Trophoblast cell (in vitro differentiated cells and primary cell): ENCODE data around the gene NBPF11.
"Not testable (repeated sequence)": the region's sequence is repeated elsewhere in the genome, so short reads cannot be mapped to it uniquely, and the experiment has no call there.

Experiments
- DNase-seq, 2 donors: peaks; one replicate each; pipeline ENCODE4 v3.0.0-alpha.2; 2016
- H2AFZ ChIP-seq: 2 replicates; pipeline ENCODE4 v1.6.1; 2013; ENCODE audit warnings: low read length, moderate library complexity, mild to moderate bottlenecking; ENCODE audit not compliant: insufficient read depth, poor library complexity
- H2AK5ac ChIP-seq: 2 replicates; pipeline ENCODE4 v1.6.1; 2013; ENCODE audit warnings: mild to moderate bottlenecking, low read length
- H2BK120ac ChIP-seq: 2 replicates; pipeline ENCODE4 v1.6.1; 2013; ENCODE audit warnings: low read length, mild to moderate bottlenecking, moderate library complexity; ENCODE audit not compliant: insufficient read depth, poor library complexity
- H2BK12ac ChIP-seq: 2 replicates; pipeline ENCODE4 v1.6.1; 2013; ENCODE audit warnings: mild to moderate bottlenecking, low read length, moderate library complexity
- H2BK5ac ChIP-seq: 2 replicates; pipeline ENCODE4 v1.6.1; 2013; ENCODE audit warnings: low read length, low read depth, moderate library complexity, mild to moderate bottlenecking; ENCODE audit not compliant: poor library complexity
- H3K14ac ChIP-seq: 2 replicates; pipeline ENCODE4 v1.6.1; 2013; ENCODE audit warnings: mild to moderate bottlenecking, low read length
- H3K18ac ChIP-seq: 2 replicates; pipeline ENCODE4 v1.6.1; 2013; ENCODE audit warnings: mild to moderate bottlenecking, low read length
- H3K23ac ChIP-seq: 2 replicates; pipeline ENCODE4 v1.6.1; 2013; ENCODE audit warnings: low read length
- H3K27ac ChIP-seq: 2 replicates; pipeline ENCODE4 v1.5.1; 2013; ENCODE audit warnings: low read depth, mild to moderate bottlenecking, inconsistent platforms, low read length, moderate library complexity
- H3K27me3 ChIP-seq: 2 replicates; pipeline ENCODE4 v1.6.1; 2013; ENCODE audit warnings: inconsistent platforms, mild to moderate bottlenecking, low read length, moderate library complexity; ENCODE audit not compliant: insufficient read depth
- H3K36me3 ChIP-seq, 2 experiments: 1 replicate in 1 of 2; 2 replicates in 1 of 2; pipeline ENCODE4 v1.6.1; 2013; ENCODE audit warnings: low read length in 2 of 2, mild to moderate bottlenecking in 2 of 2, moderate library complexity in 1 of 2; ENCODE audit not compliant: insufficient read depth in 2 of 2, control insufficient read depth in 1 of 2
- H3K4ac ChIP-seq: 2 replicates; pipeline ENCODE4 v1.6.1; 2013; ENCODE audit warnings: low read depth, mild to moderate bottlenecking, low read length, moderate library complexity
- H3K4me1 ChIP-seq, 2 experiments: 1 replicate in 1 of 2; 2 replicates in 1 of 2; pipeline ENCODE4 v1.6.1; 2013; ENCODE audit warnings: low read length in 2 of 2, mild to moderate bottlenecking in 2 of 2, moderate library complexity in 1 of 2; ENCODE audit not compliant: insufficient read depth in 2 of 2, control insufficient read depth in 1 of 2
- H3K4me2 ChIP-seq: 2 replicates; pipeline ENCODE4 v1.6.1; 2013; ENCODE audit warnings: inconsistent platforms, mild to moderate bottlenecking, low read length, moderate library complexity
- H3K4me3 ChIP-seq: 2 replicates; pipeline ENCODE4 v1.5.1; 2013; ENCODE audit warnings: mild to moderate bottlenecking, low read depth, low read length, inconsistent platforms
- H3K79me1 ChIP-seq: one replicate; pipeline ENCODE4 v1.6.1; 2013; ENCODE audit warnings: low read length
- H3K79me2 ChIP-seq: 2 replicates; pipeline ENCODE4 v1.6.1; 2013; ENCODE audit warnings: low read length, mild to moderate bottlenecking; ENCODE audit not compliant: control insufficient read depth, insufficient read depth, poor library complexity
- H3K9ac ChIP-seq: 2 replicates; pipeline ENCODE4 v1.6.1; 2013; ENCODE audit warnings: mild to moderate bottlenecking, low read length
- H3K9me3 ChIP-seq: 2 replicates; pipeline ENCODE4 v1.6.1; 2013; ENCODE audit warnings: low read depth, mild to moderate bottlenecking, control low read depth, inconsistent platforms, low read length; ENCODE audit not compliant: insufficient read depth
- H4K12ac ChIP-seq: 2 replicates; pipeline ENCODE4 v1.6.1; 2013; ENCODE audit warnings: low read depth, mild to moderate bottlenecking, low read length, moderate library complexity
- H4K8ac ChIP-seq: 2 replicates; pipeline ENCODE4 v1.6.1; 2013; ENCODE audit warnings: low read depth, mild to moderate bottlenecking, low read length, moderate library complexity
- H4K91ac ChIP-seq: one replicate; pipeline ENCODE4 v1.6.1; 2013; ENCODE audit warnings: low read depth, mild to moderate bottlenecking, low read length, moderate library complexity
- WGBS: extraction: QIAGEN DNeasy Blood & Tissue Kit; methylation state at CpG from one replicate; pipeline ENCODE4 v1.1.7; 2013; ENCODE audit warnings: missing lambda C conversion rate; ENCODE audit not compliant: insufficient read length, insufficient coverage; ENCODE audit errors: extremely low coverage; 5-methylcytosine and 5-hydroxymethylcytosine counted together

NBPF11 gene

DNA sequence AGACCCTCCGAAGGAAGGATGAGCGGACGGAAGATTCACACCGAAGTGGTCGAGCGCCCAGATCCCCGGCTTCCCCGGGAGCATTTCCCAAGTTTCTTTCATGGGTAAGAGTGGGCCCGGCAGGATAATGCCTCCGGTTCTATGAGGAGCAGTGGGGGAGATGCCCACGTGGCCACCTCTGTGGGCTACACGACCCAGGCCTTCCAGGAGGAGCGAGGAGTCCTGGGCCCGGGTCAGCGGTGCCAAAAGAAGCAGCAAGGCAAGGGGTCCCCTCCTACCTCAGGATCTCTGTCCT, 7.9 kb upstream of the NBPF11 start:
- Histone ChIP-seq H3K9ac (no peak overlapping the region), H4K8ac (no peak overlapping the region), H3K27me3 (no peaks in the 10 kb centered on the region), H3K23ac (no peak overlapping the region), H3K18ac (no peak overlapping the region), H2BK5ac (no peak overlapping the region), H4K91ac (no peak overlapping the region), H3K4me2 (no peak overlapping the region), H3K79me2 (no peaks in the 10 kb centered on the region), H3K14ac (no peak overlapping the region), H4K12ac (no peak overlapping the region), H3K36me3 (no peaks in the 10 kb centered on the region), H3K9me3 (no peaks in the 10 kb centered on the region), H3K79me1 (no peaks in the 10 kb centered on the region), H2BK12ac (no peak overlapping the region), H2AK5ac (no peak overlapping the region), H3K4me1 (no peaks in the 10 kb centered on the region), H3K4me3 (no peak overlapping the region), H3K4ac (no peak overlapping the region), H3K27ac (no peak overlapping the region), H2BK120ac (no peak overlapping the region), H2AFZ (no peak overlapping the region)
- WGBS: no CpG with 5 or more reads among the region's 15 CpGs
- no peak for DNase-seq

DNA sequence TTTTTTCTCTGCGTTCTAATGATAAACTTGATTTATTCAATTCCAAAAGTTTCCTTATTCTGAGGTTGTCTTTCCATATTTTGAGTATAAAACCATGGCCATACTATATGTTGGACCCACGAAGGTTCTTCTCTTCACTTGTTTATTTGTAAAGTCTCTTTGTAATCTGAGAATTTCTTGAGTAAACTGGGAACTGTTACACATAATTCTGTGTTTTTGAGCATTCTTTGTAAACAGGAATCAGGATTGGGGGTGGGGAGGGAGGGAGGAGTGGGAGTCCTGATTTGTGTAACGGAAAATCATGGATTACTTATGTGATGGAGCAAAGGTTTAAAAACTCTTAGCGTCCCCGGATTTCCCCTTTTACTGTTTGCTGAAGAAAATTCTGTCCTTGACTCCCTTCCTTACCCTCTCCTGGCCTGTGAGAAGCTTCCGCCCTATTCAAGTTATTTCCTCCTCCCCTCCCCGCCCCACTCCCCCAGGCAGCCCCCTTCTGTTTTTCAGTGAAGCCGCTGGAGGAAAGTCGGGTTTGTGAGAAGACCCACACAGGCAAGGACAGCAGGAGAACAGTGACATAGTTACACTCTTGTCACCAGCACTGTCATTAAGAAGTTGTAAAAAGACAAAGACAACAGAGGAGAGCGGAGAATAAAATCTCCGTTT, 6.4 kb upstream of the NBPF11 start:
- Histone ChIP-seq H3K23ac (no peak overlapping the region), H3K27ac (no peak overlapping the region), H3K4me3 (no peak overlapping the region), H3K18ac (no peak overlapping the region), H3K14ac (no peak overlapping the region), H4K8ac (no peak overlapping the region), H3K4me1 (no peaks in the 10 kb centered on the region), H2BK12ac (no peak overlapping the region), H3K36me3 (no peaks in the 10 kb centered on the region), H3K27me3 (no peaks in the 10 kb centered on the region), H4K12ac (no peak overlapping the region), H2BK5ac (no peak overlapping the region), H3K4me2 (no peak overlapping the region), H3K9ac (no peak overlapping the region), H4K91ac (no peak overlapping the region), H3K79me2 (no peaks in the 10 kb centered on the region), H3K9me3 (no peaks in the 10 kb centered on the region), H2AK5ac (no peak overlapping the region), H3K79me1 (no peaks in the 10 kb centered on the region), H2BK120ac (no peak overlapping the region), H2AFZ (no peak overlapping the region), H3K4ac (no peak overlapping the region)
- WGBS: no CpG with 5 or more reads among the region's 11 CpGs
- DNase-seq: no peak

DNA sequence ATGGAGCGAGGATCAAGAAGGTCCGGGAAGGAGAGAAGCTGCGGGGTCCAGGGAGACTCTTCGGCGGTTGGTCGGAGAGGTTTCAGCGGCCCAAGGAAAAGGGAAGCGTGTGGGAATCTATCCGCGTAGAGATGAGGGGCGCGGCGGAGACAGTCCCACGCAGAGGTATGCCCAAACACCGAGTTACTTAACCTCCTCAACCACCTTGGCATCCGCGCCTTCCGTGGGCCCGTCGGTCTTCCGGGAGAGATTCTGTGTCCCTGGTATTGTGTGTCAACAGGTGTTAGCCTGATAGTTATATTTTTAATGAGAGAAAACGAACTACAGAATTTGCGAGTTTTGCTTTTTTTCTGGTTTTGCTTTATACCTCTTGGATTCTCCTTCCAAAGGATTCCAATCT, 5.7 kb upstream of the NBPF11 start:
- H3K9ac ChIP-seq, H4K8ac ChIP-seq: not testable (repeated sequence)

DNA sequence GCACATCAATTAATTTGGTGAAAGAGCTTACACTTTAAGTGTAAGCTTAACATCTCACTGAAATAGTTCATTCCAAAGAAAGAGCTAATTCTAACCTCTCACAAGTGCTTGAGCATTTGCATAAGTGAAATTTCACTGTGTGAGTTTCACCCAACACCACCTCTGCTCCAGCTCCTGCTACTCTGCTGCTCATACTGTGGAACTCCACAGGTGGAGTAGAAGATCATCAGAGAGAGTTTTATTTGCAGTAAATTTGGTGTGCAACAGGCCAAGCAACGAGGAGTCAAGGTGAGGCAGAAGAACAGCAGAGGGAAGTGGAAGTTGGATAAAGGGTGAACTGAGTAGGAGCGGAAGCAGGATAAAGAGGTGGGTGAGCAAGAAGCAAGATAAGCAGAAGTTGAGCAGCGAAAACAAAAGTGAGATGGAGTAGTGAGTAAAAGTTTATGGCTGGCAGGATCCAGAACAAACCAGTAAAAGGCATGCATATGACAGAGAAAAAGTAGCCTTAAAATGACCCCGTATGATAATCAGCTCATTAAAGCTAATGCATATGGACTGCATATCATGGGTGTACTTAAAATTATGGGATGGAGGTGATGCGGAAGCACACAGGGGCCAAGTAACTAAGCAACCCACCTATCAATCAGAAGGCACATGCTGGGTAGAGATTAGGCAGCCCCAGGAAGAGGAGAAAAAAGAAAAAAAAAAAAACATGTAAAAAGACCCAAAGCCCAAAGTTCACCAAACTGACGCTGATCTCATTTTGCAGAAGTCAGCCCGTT, 3.6 kb upstream of the NBPF11 start:
- not testable (repeated sequence) for H4K91ac ChIP-seq, H3K14ac ChIP-seq, DNase-seq, H3K27ac ChIP-seq, H3K79me2 ChIP-seq, H2AFZ ChIP-seq, H3K27me3 ChIP-seq, H2AK5ac ChIP-seq, H3K9ac ChIP-seq, H3K4me2 ChIP-seq, H2BK120ac ChIP-seq, H3K36me3 ChIP-seq, H4K8ac ChIP-seq, H3K4ac ChIP-seq, H3K9me3 ChIP-seq, H3K4me1 ChIP-seq, H4K12ac ChIP-seq, H3K18ac ChIP-seq, H3K4me3 ChIP-seq, H2BK12ac ChIP-seq, H3K23ac ChIP-seq, H2BK5ac ChIP-seq, H3K79me1 ChIP-seq
- WGBS: no CpG with 5 or more reads among the region's 7 CpGs

More for the DNA sequence above, 5.7 kb upstream of the NBPF11 start:
- H3K9me3 ChIP-seq, H3K4me3 ChIP-seq, H2BK120ac ChIP-seq, H3K79me1 ChIP-seq, H3K23ac ChIP-seq, H3K36me3 ChIP-seq, H3K4ac ChIP-seq, H2BK5ac ChIP-seq, H3K4me2 ChIP-seq, H3K18ac ChIP-seq, H4K91ac ChIP-seq, H3K79me2 ChIP-seq, H3K27ac ChIP-seq, H2BK12ac ChIP-seq, H3K4me1 ChIP-seq, H3K27me3 ChIP-seq, H2AK5ac ChIP-seq, H4K12ac ChIP-seq, H2AFZ ChIP-seq, H3K14ac ChIP-seq, DNase-seq: not testable (repeated sequence)
- WGBS: no CpG with 5 or more reads among the region's 23 CpGs
